ENCODE measurements around the gene SSUH2. TPM values are rescaled to one million over a fixed set of nuclear protein-coding genes. Genes with fewer than 3 reads are reported as not detected.

SSUH2 gene
- total and polyA plus RNA-seq, 4 donors = 0.17 to 2.1 (median 0.24) TPM

DNA sequence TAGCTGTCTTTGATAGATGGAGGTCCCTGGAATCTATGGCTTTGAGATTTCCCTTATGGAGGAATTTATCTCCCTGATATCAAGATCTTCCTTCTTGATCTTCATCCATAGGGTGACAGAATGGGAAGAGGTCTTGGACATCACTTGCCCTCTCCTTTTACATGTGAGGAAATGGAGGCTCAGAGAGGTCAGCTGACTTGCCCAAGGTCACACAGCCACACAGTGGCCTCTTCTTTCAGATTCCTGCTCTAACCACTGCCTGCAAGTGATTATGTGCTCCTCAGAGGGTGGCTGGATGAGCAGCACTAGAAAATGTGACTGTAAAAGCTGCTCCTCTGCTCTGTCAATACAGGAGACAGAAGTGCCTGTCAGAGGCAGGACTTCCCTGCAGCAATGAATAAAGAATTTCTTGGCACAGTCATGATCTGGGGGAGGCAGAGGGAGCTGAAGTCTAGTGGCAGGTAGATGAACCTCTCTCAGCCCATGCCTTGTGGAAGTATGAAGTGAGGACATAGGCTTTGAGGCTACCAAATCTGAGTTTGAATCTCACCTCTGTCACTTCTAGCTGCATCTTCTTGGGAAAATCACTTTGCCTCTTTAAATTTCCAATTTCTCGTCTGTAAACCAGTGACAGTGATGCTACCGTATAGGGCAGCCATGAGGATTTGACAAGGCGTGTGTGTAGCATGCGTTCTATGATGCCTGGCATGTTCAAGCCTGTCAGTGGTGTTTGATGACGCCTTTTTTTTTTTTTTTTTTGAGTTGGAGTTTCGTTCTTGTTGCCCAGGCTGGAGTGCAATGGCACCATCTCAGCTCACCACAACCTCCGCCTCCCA, 12.0 kb downstream of the SSUH2 start:
- Histone ChIP-seq H3K4me1 (ENCODE audit: control insufficient read depth in 4 of 4, insufficient read depth in 4 of 4, low read length in 3 of 4) (no peaks in the 10 kb centered on the region), H3K9ac (ENCODE audit: low read depth in 1 of 2, low read length in 2 of 2) (no peak overlapping the region), H3K36me3 (ENCODE audit: control insufficient read depth in 4 of 4, insufficient read depth in 3 of 4, low read depth in 1 of 4, low read length in 3 of 4) (no peaks in the 10 kb centered on the region), H3K27me3 (ENCODE audit: control insufficient read depth in 4 of 4, insufficient read depth in 4 of 4, low read length in 3 of 4) (no peaks in the 10 kb centered on the region), H3K27ac (ENCODE audit: low read depth in 1 of 2, low read length in 2 of 2) (no peak overlapping the region), H3K4me3 (ENCODE audit: low read depth in 1 of 3, low read length in 3 of 3) (no peak overlapping the region), H3K9me3 (ENCODE audit: control insufficient read depth in 4 of 4, low read length in 3 of 4) (no peaks in the 10 kb centered on the region)
- DNase-seq (ENCODE audit: low spot score) = no peak
- WGBS = 88% methylated on average over 7 of the region's 7 CpGs
- TF ChIP-seq, protein P1, sequence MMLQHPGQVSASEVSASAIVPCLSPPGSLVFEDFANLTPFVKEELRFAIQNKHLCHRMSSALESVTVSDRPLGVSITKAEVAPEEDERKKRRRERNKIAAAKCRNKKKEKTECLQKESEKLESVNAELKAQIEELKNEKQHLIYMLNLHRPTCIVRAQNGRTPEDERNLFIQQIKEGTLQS (IDR thresholded peaks at IDR 0.05) = no peak
- TF ChIP-seq JUND (IDR thresholded peaks at IDR 0.05) (no peak), RAD21 (IDR thresholded peaks at IDR 0.05) (no peak)

DNA sequence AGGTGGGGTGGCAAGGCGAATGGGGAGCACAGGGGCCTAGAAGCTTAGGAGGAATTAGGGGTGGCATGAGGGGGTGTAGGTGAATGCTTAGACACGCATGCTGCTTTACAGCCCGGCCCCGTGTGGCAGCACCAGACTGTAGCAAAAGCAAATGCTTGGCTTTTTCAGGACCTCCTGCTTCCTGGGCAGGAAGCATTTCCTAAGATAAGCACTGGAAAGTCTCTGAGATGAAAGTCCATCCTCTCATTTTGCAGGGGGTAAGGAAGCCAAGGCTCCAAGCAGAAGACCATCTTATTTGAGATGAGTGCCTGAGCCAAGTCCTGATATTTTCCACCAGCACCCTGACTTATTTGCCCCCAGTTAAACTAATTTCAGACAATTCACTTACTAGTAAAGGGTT, 12.9 kb downstream of the SSUH2 start:
- Histone ChIP-seq H3K27ac (ENCODE audit: low read depth in 1 of 2, low read length in 2 of 2) (no peak overlapping the region), H3K36me3 (ENCODE audit: control insufficient read depth in 4 of 4, insufficient read depth in 3 of 4, low read depth in 1 of 4, low read length in 3 of 4) (no peaks in the 10 kb centered on the region), H3K4me3 (ENCODE audit: low read depth in 1 of 3, low read length in 3 of 3) (no peak overlapping the region), H3K4me1 (ENCODE audit: control insufficient read depth in 4 of 4, insufficient read depth in 4 of 4, low read length in 3 of 4) (no peaks in the 10 kb centered on the region), H3K9ac (ENCODE audit: low read depth in 1 of 2, low read length in 2 of 2) (no peak overlapping the region), H3K27me3 (ENCODE audit: control insufficient read depth in 4 of 4, insufficient read depth in 4 of 4, low read length in 3 of 4) (no peaks in the 10 kb centered on the region), H3K9me3 (ENCODE audit: control insufficient read depth in 4 of 4, low read length in 3 of 4) (no peaks in the 10 kb centered on the region)
- no peak for TF ChIP-seq FOXA2 (IDR thresholded peaks at IDR 0.05)
- no peak for TF ChIP-seq FOXA1 (IDR thresholded peaks at IDR 0.05)
- TF ChIP-seq, protein P2, sequence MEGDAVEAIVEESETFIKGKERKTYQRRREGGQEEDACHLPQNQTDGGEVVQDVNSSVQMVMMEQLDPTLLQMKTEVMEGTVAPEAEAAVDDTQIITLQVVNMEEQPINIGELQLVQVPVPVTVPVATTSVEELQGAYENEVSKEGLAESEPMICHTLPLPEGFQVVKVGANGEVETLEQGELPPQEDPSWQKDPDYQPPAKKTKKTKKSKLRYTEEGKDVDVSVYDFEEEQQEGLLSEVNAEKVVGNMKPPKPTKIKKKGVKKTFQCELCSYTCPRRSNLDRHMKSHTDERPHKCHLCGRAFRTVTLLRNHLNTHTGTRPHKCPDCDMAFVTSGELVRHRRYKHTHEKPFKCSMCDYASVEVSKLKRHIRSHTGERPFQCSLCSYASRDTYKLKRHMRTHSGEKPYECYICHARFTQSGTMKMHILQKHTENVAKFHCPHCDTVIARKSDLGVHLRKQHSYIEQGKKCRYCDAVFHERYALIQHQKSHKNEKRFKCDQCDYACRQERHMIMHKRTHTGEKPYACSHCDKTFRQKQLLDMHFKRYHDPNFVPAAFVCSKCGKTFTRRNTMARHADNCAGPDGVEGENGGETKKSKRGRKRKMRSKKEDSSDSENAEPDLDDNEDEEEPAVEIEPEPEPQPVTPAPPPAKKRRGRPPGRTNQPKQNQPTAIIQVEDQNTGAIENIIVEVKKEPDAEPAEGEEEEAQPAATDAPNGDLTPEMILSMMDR (IDR thresholded peaks at IDR 0.05; ENCODE audit: low read depth, low read length, missing input control) = no peak
- TF ChIP-seq RAD21 (IDR thresholded peaks at IDR 0.05) = no peak
- TF ChIP-seq, protein P3, sequence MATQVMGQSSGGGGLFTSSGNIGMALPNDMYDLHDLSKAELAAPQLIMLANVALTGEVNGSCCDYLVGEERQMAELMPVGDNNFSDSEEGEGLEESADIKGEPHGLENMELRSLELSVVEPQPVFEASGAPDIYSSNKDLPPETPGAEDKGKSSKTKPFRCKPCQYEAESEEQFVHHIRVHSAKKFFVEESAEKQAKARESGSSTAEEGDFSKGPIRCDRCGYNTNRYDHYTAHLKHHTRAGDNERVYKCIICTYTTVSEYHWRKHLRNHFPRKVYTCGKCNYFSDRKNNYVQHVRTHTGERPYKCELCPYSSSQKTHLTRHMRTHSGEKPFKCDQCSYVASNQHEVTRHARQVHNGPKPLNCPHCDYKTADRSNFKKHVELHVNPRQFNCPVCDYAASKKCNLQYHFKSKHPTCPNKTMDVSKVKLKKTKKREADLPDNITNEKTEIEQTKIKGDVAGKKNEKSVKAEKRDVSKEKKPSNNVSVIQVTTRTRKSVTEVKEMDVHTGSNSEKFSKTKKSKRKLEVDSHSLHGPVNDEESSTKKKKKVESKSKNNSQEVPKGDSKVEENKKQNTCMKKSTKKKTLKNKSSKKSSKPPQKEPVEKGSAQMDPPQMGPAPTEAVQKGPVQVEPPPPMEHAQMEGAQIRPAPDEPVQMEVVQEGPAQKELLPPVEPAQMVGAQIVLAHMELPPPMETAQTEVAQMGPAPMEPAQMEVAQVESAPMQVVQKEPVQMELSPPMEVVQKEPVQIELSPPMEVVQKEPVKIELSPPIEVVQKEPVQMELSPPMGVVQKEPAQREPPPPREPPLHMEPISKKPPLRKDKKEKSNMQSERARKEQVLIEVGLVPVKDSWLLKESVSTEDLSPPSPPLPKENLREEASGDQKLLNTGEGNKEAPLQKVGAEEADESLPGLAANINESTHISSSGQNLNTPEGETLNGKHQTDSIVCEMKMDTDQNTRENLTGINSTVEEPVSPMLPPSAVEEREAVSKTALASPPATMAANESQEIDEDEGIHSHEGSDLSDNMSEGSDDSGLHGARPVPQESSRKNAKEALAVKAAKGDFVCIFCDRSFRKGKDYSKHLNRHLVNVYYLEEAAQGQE (IDR thresholded peaks at IDR 0.05) = no peak
- no peak for TF ChIP-seq HNF4G (IDR thresholded peaks at IDR 0.05)
- TF ChIP-seq, protein P4, sequence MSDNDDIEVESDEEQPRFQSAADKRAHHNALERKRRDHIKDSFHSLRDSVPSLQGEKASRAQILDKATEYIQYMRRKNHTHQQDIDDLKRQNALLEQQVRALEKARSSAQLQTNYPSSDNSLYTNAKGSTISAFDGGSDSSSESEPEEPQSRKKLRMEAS (IDR thresholded peaks at IDR 0.05) = no peak
- no peak for TF ChIP-seq JUND (IDR thresholded peaks at IDR 0.05)
- 63% methylated on average over 4 of the region's 4 CpGs for WGBS
- no peak for DNase-seq (ENCODE audit: low spot score)
